ENCODE data around the gene AAGAB. TPM values are rescaled to one million over a fixed set of nuclear protein-coding genes. Genes with fewer than 3 reads are reported as not detected.

The AAGAB gene
- total RNA-seq, 4 donors from 2014 or later = 39.7 to 343 (median 54.1) TPM

DNA sequence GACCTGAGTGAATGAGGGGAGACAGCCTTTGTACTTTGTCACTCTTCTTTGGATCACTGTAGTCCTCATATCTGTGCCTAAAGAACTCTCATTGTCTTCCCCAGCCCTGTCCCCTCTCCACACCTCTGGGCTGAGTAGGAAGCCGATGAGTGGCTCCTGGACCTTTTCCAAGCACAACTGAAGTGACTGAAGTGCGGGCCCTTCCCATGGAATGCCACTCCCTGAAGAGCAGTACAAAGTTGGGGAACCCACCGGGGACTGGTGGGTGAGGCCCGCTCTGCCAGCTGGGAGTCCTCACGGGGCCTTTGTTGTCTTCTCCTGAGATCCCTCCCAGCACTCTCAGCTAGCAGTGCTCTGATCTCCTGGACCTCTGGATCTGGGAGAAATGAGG is 90.1 kb downstream of the AAGAB start:
- H3K36me3 ChIP-seq = no peaks in the 10 kb centered on the region
- DNase-seq = no peak
- no peaks in the 10 kb centered on the region for H3K27me3 ChIP-seq
- in situ Hi-C loops (cut with MboI; ENCODE audit: low pct_ligation_motif_present in 1 of 4, low pct_unique_long_range_greater_than_20kb in 1 of 4, low sequenced_read_pairs in 3 of 4) (no loop called here), intact Hi-C loops (cut with DNase I; ENCODE audit: low total_unique reads) (no loop called here)
- H3K4me1 ChIP-seq = peaks cover 0 to 31% (median 15%) of the 10 kb centered on the region in 4 donors
- no peaks in the 10 kb centered on the region for H3K9me3 ChIP-seq
- TF ChIP-seq EP300 (IDR thresholded peaks at IDR 0.05; ENCODE audit: low read depth) = no peak
- H3K27ac ChIP-seq = peak overlapping the region in 1 of 4 donors; percentile 1
- no peak overlapping the region for H3K4me3 ChIP-seq
- 56% methylated on average over 5 of the region's 5 CpGs; no CpG with 5 or more reads in 1 of the 2 donors for WGBS, 2 donors (ENCODE audit: low coverage in 1 of 2)

DNA sequence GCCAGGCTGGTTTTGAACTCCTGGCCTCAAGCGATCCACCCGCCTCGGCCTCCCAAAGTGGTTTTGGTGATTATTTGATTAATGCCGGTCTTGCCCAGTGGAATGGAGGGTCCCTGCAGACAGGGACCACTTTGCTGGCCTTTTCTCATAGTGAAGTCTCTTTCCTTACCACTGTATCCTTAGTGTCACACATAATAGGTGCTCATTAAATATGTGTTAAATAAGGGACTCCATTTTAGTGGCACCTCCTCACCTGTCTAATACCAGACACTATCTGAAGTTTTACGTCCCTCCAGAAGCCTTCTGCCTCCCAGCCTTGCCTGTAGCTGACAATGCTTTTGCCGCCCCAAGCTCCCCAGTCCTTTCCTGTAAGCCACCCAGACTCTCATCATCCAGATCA is 91.3 kb downstream of the AAGAB start:
- H3K27me3 ChIP-seq = no peaks in the 10 kb centered on the region
- no peak overlapping the region for H3K27ac ChIP-seq
- H3K9me3 ChIP-seq = no peaks in the 10 kb centered on the region
- H3K4me1 ChIP-seq = peaks cover 0 to 31% (median 17%) of the 10 kb centered on the region in 4 donors
- H3K36me3 ChIP-seq = no peaks in the 10 kb centered on the region
- H3K4me3 ChIP-seq = no peak overlapping the region
- intact Hi-C loops (cut with DNase I; ENCODE audit: low total_unique reads) (no loop called here), in situ Hi-C loops (cut with MboI; ENCODE audit: low pct_ligation_motif_present in 1 of 4, low pct_unique_long_range_greater_than_20kb in 1 of 4, low sequenced_read_pairs in 3 of 4) (no loop called here)
- no peak for DNase-seq
- 90 to 98% methylated on average over 2 to 6 of the region's 6 CpGs for WGBS, 2 donors (ENCODE audit: low coverage in 1 of 2)
- TF ChIP-seq EP300 (IDR thresholded peaks at IDR 0.05; ENCODE audit: low read depth) (no peak), POLR2A (IDR thresholded peaks at IDR 0.05) (no peak), POLR2AphosphoS5 (IDR thresholded peaks at IDR 0.05) (no peak)
- TF ChIP-seq, protein P1, sequence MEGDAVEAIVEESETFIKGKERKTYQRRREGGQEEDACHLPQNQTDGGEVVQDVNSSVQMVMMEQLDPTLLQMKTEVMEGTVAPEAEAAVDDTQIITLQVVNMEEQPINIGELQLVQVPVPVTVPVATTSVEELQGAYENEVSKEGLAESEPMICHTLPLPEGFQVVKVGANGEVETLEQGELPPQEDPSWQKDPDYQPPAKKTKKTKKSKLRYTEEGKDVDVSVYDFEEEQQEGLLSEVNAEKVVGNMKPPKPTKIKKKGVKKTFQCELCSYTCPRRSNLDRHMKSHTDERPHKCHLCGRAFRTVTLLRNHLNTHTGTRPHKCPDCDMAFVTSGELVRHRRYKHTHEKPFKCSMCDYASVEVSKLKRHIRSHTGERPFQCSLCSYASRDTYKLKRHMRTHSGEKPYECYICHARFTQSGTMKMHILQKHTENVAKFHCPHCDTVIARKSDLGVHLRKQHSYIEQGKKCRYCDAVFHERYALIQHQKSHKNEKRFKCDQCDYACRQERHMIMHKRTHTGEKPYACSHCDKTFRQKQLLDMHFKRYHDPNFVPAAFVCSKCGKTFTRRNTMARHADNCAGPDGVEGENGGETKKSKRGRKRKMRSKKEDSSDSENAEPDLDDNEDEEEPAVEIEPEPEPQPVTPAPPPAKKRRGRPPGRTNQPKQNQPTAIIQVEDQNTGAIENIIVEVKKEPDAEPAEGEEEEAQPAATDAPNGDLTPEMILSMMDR (IDR thresholded peaks at IDR 0.05) = no peak

DNA sequence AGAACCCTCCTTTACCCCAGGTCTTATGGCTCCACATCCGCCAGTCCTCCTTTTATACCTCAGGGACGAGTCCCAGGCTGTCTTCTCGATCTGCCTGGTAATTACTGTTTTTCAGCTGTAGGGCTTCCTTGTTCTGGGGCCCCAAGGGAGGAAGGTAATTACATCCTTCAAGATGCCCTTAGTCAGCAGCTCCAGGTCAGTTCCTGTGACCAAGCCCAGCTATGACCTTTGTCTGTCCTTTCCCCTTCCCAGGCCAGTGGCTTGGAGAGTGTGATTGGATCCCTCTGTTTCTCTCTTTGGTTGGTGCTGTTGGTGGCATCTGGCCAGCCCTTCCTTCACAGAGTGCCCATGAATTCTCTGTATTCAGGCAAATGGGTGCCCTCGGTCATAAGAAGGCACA is 92.6 kb downstream of the AAGAB start:
- DNase-seq = no peak
- TF ChIP-seq POLR2A (IDR thresholded peaks at IDR 0.05) = no peak
- TF ChIP-seq, protein P1 (IDR thresholded peaks at IDR 0.05) = peak in 1 of 5 experiments; percentile 17

DNA sequence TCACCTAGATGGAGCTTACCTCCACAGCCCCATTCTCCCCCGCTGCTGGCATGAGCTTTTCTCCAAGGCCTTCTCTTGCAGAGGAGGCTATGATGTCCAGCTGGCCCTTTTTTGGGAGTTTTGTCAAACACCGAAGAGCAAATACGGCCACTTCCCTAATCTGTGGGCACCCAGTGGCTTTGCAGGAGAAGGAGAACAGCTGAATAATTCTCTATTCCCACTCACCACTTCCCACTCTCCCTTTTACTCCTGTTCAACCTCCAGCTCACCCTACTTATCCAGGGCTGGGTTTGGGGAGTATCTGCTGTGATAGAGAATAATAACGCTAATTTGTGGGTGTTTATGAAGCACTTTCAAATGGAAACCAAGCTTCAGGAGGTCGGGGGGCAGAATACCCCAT is 93.0 kb downstream of the AAGAB start:
- H3K9me3 ChIP-seq = no peaks in the 10 kb centered on the region
- intact Hi-C loops (cut with DNase I; ENCODE audit: low total_unique reads) = no loop called here
- in situ Hi-C loops (cut with MboI; ENCODE audit: low pct_ligation_motif_present in 1 of 4, low pct_unique_long_range_greater_than_20kb in 1 of 4, low sequenced_read_pairs in 3 of 4) = no loop called here
- no peak overlapping the region for H3K4me3 ChIP-seq
- 93 to 100% methylated on average over 2 to 5 of the region's 5 CpGs for WGBS, 2 donors (ENCODE audit: low coverage in 1 of 2)
- H3K27me3 ChIP-seq = no peaks in the 10 kb centered on the region
- DNase-seq = no peak
- H3K36me3 ChIP-seq = no peaks in the 10 kb centered on the region
- peaks cover 2 to 32% (median 15%) of the 10 kb centered on the region in 4 donors for H3K4me1 ChIP-seq
- TF ChIP-seq, protein P1 (IDR thresholded peaks at IDR 0.05) = no peak
- TF ChIP-seq EP300 (IDR thresholded peaks at IDR 0.05; ENCODE audit: low read depth) (no peak), POLR2A (IDR thresholded peaks at IDR 0.05) (no peak), POLR2AphosphoS5 (IDR thresholded peaks at IDR 0.05) (no peak)
- H3K27ac ChIP-seq = peak overlapping the region in 1 of 4 donors; percentile 23

More for the DNA sequence above, 92.6 kb downstream of the AAGAB start:
- no peaks in the 10 kb centered on the region for H3K27me3 ChIP-seq
- in situ Hi-C loops (cut with MboI; ENCODE audit: low pct_ligation_motif_present in 1 of 4, low pct_unique_long_range_greater_than_20kb in 1 of 4, low sequenced_read_pairs in 3 of 4) = no loop called here
- peaks cover 2 to 32% (median 15%) of the 10 kb centered on the region in 4 donors for H3K4me1 ChIP-seq
- 84% methylated on average over 3 to 4 of the region's 4 CpGs for WGBS, 2 donors (ENCODE audit: low coverage in 1 of 2)
- no peaks in the 10 kb centered on the region for H3K36me3 ChIP-seq
- H3K4me3 ChIP-seq = no peak overlapping the region
- peak overlapping the region in 1 of 4 donors; percentile 23 for H3K27ac ChIP-seq
- intact Hi-C loops (cut with DNase I; ENCODE audit: low total_unique reads) = no loop called here
- no peaks in the 10 kb centered on the region for H3K9me3 ChIP-seq

DNA sequence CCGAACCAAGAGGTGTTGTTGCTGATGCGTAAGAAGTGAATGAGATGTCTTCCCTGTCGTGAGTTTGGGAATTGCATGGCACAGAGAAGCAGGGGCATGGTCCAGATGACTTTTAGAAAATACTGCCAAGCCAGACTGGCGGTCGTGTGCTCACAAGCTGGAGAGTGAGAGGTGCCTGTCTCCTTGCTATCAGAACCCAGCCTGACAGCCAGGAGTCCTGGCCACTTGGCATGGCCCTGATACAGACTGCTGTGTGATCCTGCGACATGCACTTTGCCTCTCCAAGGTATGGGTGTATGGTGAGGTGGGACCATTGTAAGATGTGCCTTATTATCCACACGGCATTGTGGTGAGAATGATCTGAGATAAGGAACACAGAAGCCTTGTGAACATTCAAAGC is 96.1 kb downstream of the AAGAB start:
- Histone ChIP-seq H3K36me3 (no peaks in the 10 kb centered on the region), H3K4me1 (peaks cover 2 to 27% (median 13%) of the 10 kb centered on the region in 4 donors), H3K27me3 (no peaks in the 10 kb centered on the region), H3K4me3 (no peak overlapping the region), H3K27ac (peak overlapping the region in 1 of 4 donors; percentile 29), H3K9me3 (no peaks in the 10 kb centered on the region)
- 84 to 92% methylated on average over 3 to 7 of the region's 7 CpGs for WGBS, 2 donors (ENCODE audit: low coverage in 1 of 2)
- TF ChIP-seq EP300 (IDR thresholded peaks at IDR 0.05; ENCODE audit: low read depth) (no peak), POLR2A (IDR thresholded peaks at IDR 0.05) (no peak), POLR2AphosphoS5 (IDR thresholded peaks at IDR 0.05) (no peak)
- TF ChIP-seq, protein P1 (IDR thresholded peaks at IDR 0.05) = no peak
- intact Hi-C loops (cut with DNase I; ENCODE audit: low total_unique reads) (no loop called here), in situ Hi-C loops (cut with MboI; ENCODE audit: low pct_ligation_motif_present in 1 of 4, low pct_unique_long_range_greater_than_20kb in 1 of 4, low sequenced_read_pairs in 3 of 4) (no loop called here)
- DNase-seq = no peak
